Peyer's patch (tissue), 4 donors: Measurements from ENCODE around the gene KLHL29. TPM values are rescaled to one million over a fixed set of nuclear protein-coding genes. Genes with fewer than 3 reads are reported as not detected.

Experiments
- DNase-seq, 3 donors: peaks; one replicate each; pipeline ENCODE4 v3.0.0-alpha.2; 2017 to 2019
- H3K27ac ChIP-seq, 4 donors: fragments of 200-600 bp; sonication (generic); one replicate each; pipeline ENCODE4 v1.5.1; 2016 to 2019
- H3K27me3 ChIP-seq, 2 donors: fragments of 200-600 bp; sonication (generic); one replicate each; pipeline ENCODE4 v1.5.1; 2019
- H3K36me3 ChIP-seq, 3 donors: fragments of 200-600 bp; sonication (generic); one replicate each; pipeline ENCODE4 v1.5.1; 2016 to 2019
- H3K4me1 ChIP-seq, 4 donors: fragments of 200-600 bp; sonication (generic); one replicate each; pipeline ENCODE4 v1.5.1; 2016 to 2019
- H3K4me3 ChIP-seq, 4 donors: fragments of 200-600 bp; sonication (generic); 1 replicate in 3 of 4; 2 replicates in 1 of 4; pipeline ENCODE4 v1.5.1; 2016 to 2019; ENCODE audit warnings: mild to moderate bottlenecking in 1 of 4
- H3K9me3 ChIP-seq, 4 donors: fragments of 200-600 bp; sonication (generic); one replicate each; pipeline ENCODE4 v1.5.1; 2016 to 2019; ENCODE audit warnings: mild to moderate bottlenecking in 1 of 4
- POLR2A ChIP-seq, 2 donors: fragments of 450-650 bp; IDR thresholded peaks; one replicate each; pipeline ENCODE4 v1.5.1; 2017; ENCODE audit warnings: antibody characterized with exemption in 2 of 2, mild to moderate bottlenecking in 2 of 2, moderate library complexity in 2 of 2
- total RNA-seq, 4 donors: library from RNA; depleted of rRNA; stranded (reverse); fragments of >200 nt; gene quantifications; one replicate each; pipeline ENCODE4 v1.1.0, GENCODE V29; 2016
- TF ChIP-seq, protein P1 (sequence below), 6 experiments: fragments of 450-650 bp in 4 of 6; fragments of 200-600 bp in 2 of 6; sonication (generic) in 1 of 6; IDR thresholded peaks; one replicate each; pipeline ENCODE4 v1.5.1; 2017 to 2019; ENCODE audit warnings: antibody characterized with exemption in 6 of 6, mild to moderate bottlenecking in 3 of 6, moderate library complexity in 1 of 6

Gene KLHL29
- total RNA-seq, 4 donors from 2014 or later: 1.1 to 18.2 (median 5.0) TPM

DNA sequence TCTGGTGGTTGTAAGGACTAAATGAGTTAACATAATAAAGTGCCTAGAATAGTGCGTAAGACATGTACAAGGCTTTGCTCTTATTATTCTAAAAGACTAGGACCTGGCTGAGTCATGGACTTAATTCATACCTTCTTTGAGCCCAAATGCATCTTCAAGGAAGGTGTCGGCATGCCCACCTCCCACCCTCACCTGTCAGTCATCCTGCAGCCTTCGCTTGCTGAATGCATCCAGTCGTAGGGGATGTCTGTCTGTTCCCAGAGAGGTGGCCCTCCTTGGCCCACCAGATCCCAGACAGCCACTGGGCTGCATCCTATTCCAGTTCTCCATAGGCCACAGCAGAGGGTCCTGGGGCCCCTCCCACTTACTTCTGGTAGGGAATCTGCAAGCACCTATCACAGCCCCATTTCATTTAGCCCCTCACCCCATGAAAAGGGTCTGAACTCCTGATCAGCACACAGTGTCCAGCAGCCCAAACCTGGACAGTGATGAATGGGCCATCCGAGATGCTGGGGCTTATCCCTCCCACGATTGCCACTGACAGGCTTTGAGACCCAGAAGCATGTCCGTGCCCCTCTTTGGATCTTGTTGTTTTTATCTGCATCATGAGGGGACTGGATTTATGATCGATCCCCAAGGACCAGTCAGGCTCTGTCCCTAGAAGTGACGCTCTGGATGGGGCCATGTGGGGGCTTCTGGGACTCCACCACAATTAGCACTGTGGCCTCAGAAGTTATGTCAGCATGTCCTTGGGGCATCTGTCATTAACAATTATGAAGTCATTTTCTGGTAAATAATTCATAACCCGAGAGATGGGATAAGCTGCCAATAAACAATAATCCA, 101.1 kb downstream of the KLHL29 start:
- Histone ChIP-seq H3K36me3 (no peaks in the 10 kb centered on the region), H3K4me1 (no peaks in the 10 kb centered on the region), H3K4me3 (no peak overlapping the region), H3K27me3 (no peaks in the 10 kb centered on the region), H3K27ac (no peak overlapping the region), H3K9me3 (no peaks in the 10 kb centered on the region)
- DNase-seq: peak in 1 of 3 donors; percentile 15
- TF ChIP-seq POLR2A (IDR thresholded peaks at IDR 0.05): no peak
- TF ChIP-seq, protein P1, sequence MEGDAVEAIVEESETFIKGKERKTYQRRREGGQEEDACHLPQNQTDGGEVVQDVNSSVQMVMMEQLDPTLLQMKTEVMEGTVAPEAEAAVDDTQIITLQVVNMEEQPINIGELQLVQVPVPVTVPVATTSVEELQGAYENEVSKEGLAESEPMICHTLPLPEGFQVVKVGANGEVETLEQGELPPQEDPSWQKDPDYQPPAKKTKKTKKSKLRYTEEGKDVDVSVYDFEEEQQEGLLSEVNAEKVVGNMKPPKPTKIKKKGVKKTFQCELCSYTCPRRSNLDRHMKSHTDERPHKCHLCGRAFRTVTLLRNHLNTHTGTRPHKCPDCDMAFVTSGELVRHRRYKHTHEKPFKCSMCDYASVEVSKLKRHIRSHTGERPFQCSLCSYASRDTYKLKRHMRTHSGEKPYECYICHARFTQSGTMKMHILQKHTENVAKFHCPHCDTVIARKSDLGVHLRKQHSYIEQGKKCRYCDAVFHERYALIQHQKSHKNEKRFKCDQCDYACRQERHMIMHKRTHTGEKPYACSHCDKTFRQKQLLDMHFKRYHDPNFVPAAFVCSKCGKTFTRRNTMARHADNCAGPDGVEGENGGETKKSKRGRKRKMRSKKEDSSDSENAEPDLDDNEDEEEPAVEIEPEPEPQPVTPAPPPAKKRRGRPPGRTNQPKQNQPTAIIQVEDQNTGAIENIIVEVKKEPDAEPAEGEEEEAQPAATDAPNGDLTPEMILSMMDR (IDR thresholded peaks at IDR 0.05): no peak

DNA sequence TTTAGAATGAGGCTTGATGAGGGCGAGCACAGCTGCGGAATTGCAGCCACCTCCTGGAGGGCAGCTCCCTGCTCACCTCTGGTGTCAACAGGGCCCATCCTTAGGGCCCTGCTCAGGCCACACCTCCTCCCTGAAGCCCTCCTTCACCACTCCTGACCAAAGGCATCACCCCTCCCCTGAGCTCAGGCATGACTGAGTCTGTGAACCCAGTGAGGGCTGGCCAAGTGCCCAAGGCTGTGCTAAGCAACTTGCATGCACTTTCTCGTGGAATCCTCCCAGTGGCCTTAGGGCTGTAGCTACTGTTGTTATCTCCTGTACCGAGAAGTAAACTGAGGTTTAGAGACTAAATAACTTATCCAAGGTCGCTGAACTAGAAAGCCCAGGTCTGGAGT, 101.7 kb downstream of the KLHL29 start:
- no peaks in the 10 kb centered on the region for H3K36me3 ChIP-seq
- TF ChIP-seq POLR2A (IDR thresholded peaks at IDR 0.05): no peak
- TF ChIP-seq, protein P1 (IDR thresholded peaks at IDR 0.05): no peak
- no peak overlapping the region for H3K27ac ChIP-seq
- no peaks in the 10 kb centered on the region for H3K27me3 ChIP-seq
- H3K4me3 ChIP-seq: no peak overlapping the region
- peak in 1 of 3 donors; percentile 27 for DNase-seq
- no peaks in the 10 kb centered on the region for H3K4me1 ChIP-seq
- H3K9me3 ChIP-seq: no peaks in the 10 kb centered on the region

DNA sequence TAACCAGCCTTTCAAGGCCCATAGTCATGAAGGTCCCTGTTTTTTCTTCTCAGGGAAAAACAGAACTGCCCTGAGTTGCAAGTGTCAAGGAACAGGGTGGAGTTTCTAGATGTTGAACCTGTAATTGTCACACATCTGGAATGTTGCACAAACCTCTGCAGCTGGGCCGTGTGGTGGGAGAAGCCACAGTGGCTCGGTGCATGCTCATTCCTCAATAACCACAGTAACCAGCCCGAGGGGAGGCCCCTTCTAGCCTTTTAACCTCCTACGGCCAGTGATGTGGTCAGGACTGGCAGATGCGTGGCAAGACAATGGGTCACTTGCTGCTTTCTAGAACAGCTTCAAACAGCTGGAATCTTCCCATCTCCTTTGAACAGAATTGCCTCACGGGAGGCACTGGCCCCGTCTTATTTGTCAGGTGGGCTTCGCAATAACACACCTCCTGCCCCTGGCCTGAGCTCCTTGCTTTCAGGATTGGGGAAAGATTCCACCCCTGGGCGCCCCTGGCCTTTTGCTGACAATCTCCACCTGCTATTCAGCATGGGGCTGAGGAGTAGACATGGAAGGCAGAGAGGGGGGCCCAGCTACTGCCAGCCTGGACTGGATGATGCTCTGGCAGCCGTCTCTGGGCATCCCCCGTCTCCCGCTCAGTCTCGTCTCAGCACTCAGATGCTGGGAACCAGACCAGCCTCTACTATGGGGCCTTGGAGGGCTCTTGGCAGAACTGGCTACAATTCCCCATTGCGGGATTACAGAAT, 102.9 kb downstream of the KLHL29 start:
- no peaks in the 10 kb centered on the region for H3K36me3 ChIP-seq
- no peak overlapping the region for H3K4me3 ChIP-seq
- H3K27me3 ChIP-seq: no peaks in the 10 kb centered on the region
- no peak overlapping the region for H3K27ac ChIP-seq
- H3K9me3 ChIP-seq: no peaks in the 10 kb centered on the region
- no peaks in the 10 kb centered on the region for H3K4me1 ChIP-seq
- peak in 1 of 3 donors; percentile 20 for DNase-seq
- TF ChIP-seq, protein P1 (IDR thresholded peaks at IDR 0.05): no peak
- TF ChIP-seq POLR2A (IDR thresholded peaks at IDR 0.05): no peak

DNA sequence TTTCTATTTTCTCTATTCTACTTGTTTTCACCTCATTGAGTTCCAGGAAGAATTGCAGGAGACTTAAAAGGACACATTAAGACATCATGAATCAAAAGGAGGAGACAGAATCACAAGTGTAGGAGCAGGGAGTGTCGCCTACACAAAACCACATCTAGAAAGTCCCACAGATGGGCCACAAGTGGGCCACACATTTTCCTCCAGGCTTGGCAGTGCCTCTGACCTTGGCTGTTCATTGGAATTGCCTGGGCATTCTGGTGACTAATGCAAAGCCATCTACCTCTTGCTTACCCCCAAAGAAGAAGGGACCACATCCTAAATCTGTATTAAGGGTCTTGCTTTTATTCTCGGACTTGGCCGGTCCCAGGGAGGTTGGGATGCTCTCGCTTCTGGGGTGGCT, 103.6 kb downstream of the KLHL29 start:
- Histone ChIP-seq H3K27ac (no peak overlapping the region), H3K4me3 (no peak overlapping the region), H3K27me3 (no peaks in the 10 kb centered on the region), H3K9me3 (no peaks in the 10 kb centered on the region), H3K36me3 (no peaks in the 10 kb centered on the region), H3K4me1 (no peaks in the 10 kb centered on the region)
- peak in 1 of 3 donors; percentile 13 for DNase-seq
- TF ChIP-seq, protein P1 (IDR thresholded peaks at IDR 0.05): no peak
- TF ChIP-seq POLR2A (IDR thresholded peaks at IDR 0.05): no peak

DNA sequence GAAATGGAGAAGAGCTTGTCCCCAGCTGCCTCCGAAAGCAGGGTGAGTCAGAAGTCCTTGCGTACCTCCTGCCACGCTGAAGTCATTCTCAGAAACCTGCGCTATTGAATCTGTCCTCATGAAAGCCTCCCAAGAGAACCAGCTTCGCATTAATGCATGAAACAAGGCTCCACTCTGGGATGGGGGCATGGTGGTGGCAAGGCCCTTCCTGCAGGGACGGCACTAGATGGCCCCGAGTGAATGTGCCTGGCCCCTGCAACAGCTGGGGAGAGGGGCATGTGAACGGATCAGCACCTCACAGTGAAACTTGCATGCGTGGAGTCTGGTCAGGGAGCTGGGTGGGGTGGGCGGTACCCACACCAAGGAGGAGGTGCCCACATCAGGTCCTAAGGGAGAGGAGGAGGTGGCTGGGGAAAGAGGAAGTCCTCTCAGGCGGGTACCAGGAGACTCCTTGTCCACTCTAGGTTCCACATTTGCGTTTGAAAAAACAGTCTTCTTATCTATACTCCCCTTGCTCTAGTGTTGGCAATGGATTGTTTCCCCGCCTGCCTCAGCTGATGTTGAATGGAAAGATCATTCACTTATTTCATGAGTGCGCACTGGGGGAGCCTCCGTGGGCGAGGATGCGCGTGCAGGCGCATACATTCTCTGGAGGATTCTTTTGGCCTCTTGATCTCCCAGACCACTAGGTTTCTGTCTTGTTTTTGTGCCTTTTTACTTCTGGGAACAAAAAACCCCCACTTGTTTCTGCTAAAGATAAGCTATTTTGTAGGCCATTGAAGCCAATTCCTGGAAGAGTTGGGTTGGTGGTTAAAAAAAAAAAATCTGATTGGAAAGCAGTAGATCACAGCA, 104.7 kb downstream of the KLHL29 start:
- no peak for DNase-seq
- H3K27me3 ChIP-seq: no peaks in the 10 kb centered on the region
- H3K27ac ChIP-seq: no peak overlapping the region
- H3K36me3 ChIP-seq: no peaks in the 10 kb centered on the region
- no peaks in the 10 kb centered on the region for H3K4me1 ChIP-seq
- TF ChIP-seq, protein P1 (IDR thresholded peaks at IDR 0.05): no peak
- TF ChIP-seq POLR2A (IDR thresholded peaks at IDR 0.05): no peak
- H3K9me3 ChIP-seq: no peaks in the 10 kb centered on the region
- H3K4me3 ChIP-seq: no peak overlapping the region
